Fibroblast of lung (primary cell): ENCODE results near the gene GPC3. TPM values are rescaled to one million over a fixed set of nuclear protein-coding genes. Genes with fewer than 3 reads are reported as not detected.

Experiments used
- DNase-seq, 2 donors: peaks; one replicate each; pipeline versions ENCODE4 v3.0.0 to v3.0.0-alpha.2; 2010; ENCODE audit warnings: low read depth in 2 of 2
- H2AFZ ChIP-seq: 2 replicates; pipeline ENCODE4 v1.5.1; 2012; ENCODE audit warnings: low read length, control low read depth, inconsistent platforms
- H3K27ac ChIP-seq: 2 replicates; pipeline ENCODE4 v1.5.1; 2011; ENCODE audit warnings: low read length, control low read depth; ENCODE audit not compliant: insufficient read depth
- H3K27me3 ChIP-seq: 2 replicates; pipeline ENCODE4 v1.5.1; 2011; ENCODE audit warnings: mild to moderate bottlenecking, low read length; ENCODE audit not compliant: control insufficient read depth, insufficient read depth
- H3K36me3 ChIP-seq: 2 replicates; pipeline ENCODE4 v1.5.1; 2011; ENCODE audit warnings: low read length; ENCODE audit not compliant: control insufficient read depth, insufficient read depth
- H3K4me1 ChIP-seq: 2 replicates; pipeline ENCODE4 v1.5.1; 2011; ENCODE audit warnings: low read length; ENCODE audit not compliant: control insufficient read depth, insufficient read depth; ENCODE audit errors: extremely low read depth
- H3K4me2 ChIP-seq: 2 replicates; pipeline ENCODE4 v1.5.1; 2011; ENCODE audit warnings: low read length, control low read depth; ENCODE audit not compliant: insufficient read depth; ENCODE audit errors: extremely low read depth
- H3K4me3 ChIP-seq, 4 experiments: fragments of 200-600 bp in 1 of 4; sonication (generic) in 1 of 4; replicated peaks in 1 of 4; 2 replicates each; pipeline ENCODE4 v1.5.1; 2011 to 2016; ENCODE audit warnings: low read length in 4 of 4, low read depth in 3 of 4, mild to moderate bottlenecking in 3 of 4, control low read depth in 2 of 4, inconsistent platforms in 1 of 4, mixed read lengths in 1 of 4; ENCODE audit not compliant: insufficient read depth in 1 of 4; ENCODE audit errors: control extremely low read depth in 1 of 4
- H3K79me2 ChIP-seq: 2 replicates; pipeline ENCODE4 v1.5.1; 2012; ENCODE audit warnings: mild to moderate bottlenecking, low read length, inconsistent platforms; ENCODE audit not compliant: control insufficient read depth, insufficient read depth
- H3K9ac ChIP-seq: 2 replicates; pipeline ENCODE4 v1.5.1; 2011; ENCODE audit warnings: mild to moderate bottlenecking, low read length, control low read depth; ENCODE audit not compliant: insufficient read depth
- H3K9me3 ChIP-seq: 2 replicates; pipeline ENCODE4 v1.5.1; 2012; ENCODE audit warnings: low read depth, low read length; ENCODE audit not compliant: control insufficient read depth, insufficient read depth
- H4K20me1 ChIP-seq: 2 replicates; pipeline ENCODE4 v1.5.1; 2011; ENCODE audit warnings: low read length; ENCODE audit not compliant: control insufficient read depth, insufficient read depth; ENCODE audit errors: extremely low read depth
- CTCF ChIP-seq, 2 donors: IDR thresholded peaks in 1 of 2; conservative IDR thresholded peaks in 1 of 2; 1 replicate in 1 of 2; 2 replicates in 1 of 2; pipeline ENCODE4 v1.5.1; 2011 to 2012; ENCODE audit warnings: low read length in 2 of 2, control low read depth in 1 of 2, inconsistent platforms in 1 of 2, low read depth in 1 of 2, mild to moderate bottlenecking in 1 of 2
- EZH2 ChIP-seq: IDR thresholded peaks from 2 replicates; pipeline ENCODE4 v1.5.1; 2012; ENCODE audit warnings: low read length, control low read depth, mild to moderate bottlenecking; ENCODE audit errors: missing control alignments
- polyA plus RNA-seq, 2 donors: library from polyadenylated mRNA; depleted of rRNA in 1 of 2; stranded (reverse) in 1 of 2; unstranded in 1 of 2; fragments of >200 nt; gene quantifications; 2 replicates each; pipeline ENCODE4 v1.2.1, GENCODE V29; 2011 to 2012; ENCODE audit warnings: missing spikeins in 1 of 2
- total RNA-seq: library from RNA; depleted of rRNA; stranded (reverse); fragments of >200 nt; gene quantifications from 2 replicates; pipeline ENCODE4 v1.2.1, GENCODE V29; 2014

GPC3 gene
- total and polyA plus RNA-seq, 2 donors (not counting 1 experiment from before 2014, with no cell fraction given) = 6.4 to 7.1 TPM

DNA sequence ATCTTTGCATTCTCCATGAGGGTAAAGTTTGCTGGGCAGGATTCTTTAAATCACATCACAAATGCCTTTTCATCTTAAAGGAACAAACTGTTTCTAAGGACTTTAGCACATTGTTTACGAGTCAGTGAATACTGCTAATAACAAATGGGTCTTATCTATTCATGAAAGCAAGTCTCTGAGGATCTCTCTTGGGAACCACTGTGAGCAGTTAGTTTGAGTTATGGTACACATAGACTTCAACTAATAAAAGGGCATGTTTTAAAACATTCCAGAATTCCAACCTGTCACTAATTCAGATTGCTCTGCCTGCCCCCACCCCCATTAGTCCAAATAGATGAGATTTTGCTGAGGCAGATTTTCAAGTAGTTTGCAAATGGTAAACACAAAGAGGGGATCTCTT lies 22.3 kb upstream of the GPC3 start:
- no peak for DNase-seq
- Histone ChIP-seq H3K9me3 (no peaks in the 10 kb centered on the region), H3K4me1 (no peaks in the 10 kb centered on the region), H2AFZ (no peak overlapping the region), H3K9ac (no peak overlapping the region), H3K4me3 (no peak overlapping the region), H3K4me2 (no peak overlapping the region), H3K27ac (no peak overlapping the region), H4K20me1 (no peaks in the 10 kb centered on the region), H3K79me2 (no peaks in the 10 kb centered on the region), H3K36me3 (no peaks in the 10 kb centered on the region), H3K27me3 (no peaks in the 10 kb centered on the region)
- TF ChIP-seq CTCF (conservative IDR thresholded peaks at IDR 0.05 in 1 of 2, IDR thresholded peaks at IDR 0.05 in 1 of 2; ENCODE audit: low read depth in 1 of 2, low read length in 2 of 2) = no peak
- TF ChIP-seq EZH2 = no peak

- Histone ChIP-seq H3K27ac (no peak overlapping the region), H3K27me3 (no peaks in the 10 kb centered on the region), H4K20me1 (no peaks in the 10 kb centered on the region), H3K36me3 (no peaks in the 10 kb centered on the region), H3K9me3 (no peaks in the 10 kb centered on the region), H3K79me2 (no peaks in the 10 kb centered on the region), H3K4me3 (no peak overlapping the region), H3K4me2 (no peak overlapping the region), H2AFZ (no peak overlapping the region), H3K4me1 (no peaks in the 10 kb centered on the region), H3K9ac (no peak overlapping the region)
- peak in 1 of 2 donors; percentile 20 for DNase-seq
- TF ChIP-seq EZH2 = no peak
- TF ChIP-seq CTCF (conservative IDR thresholded peaks at IDR 0.05 in 1 of 2, IDR thresholded peaks at IDR 0.05 in 1 of 2; ENCODE audit: low read depth in 1 of 2, low read length in 2 of 2) = no peak
Measured at GRCh38 chrX:134006484-134007161, 21.2 kb upstream of the GPC3 start.

GRCh38 chrX:134004084-134004483 lies 18.7 kb upstream of the GPC3 start:
- Histone ChIP-seq H3K4me2 (no peak overlapping the region), H3K79me2 (no peaks in the 10 kb centered on the region), H4K20me1 (no peaks in the 10 kb centered on the region), H3K36me3 (no peaks in the 10 kb centered on the region), H3K9ac (no peak overlapping the region), H3K4me1 (no peaks in the 10 kb centered on the region), H3K27ac (no peak overlapping the region), H3K4me3 (no peak overlapping the region), H3K9me3 (no peaks in the 10 kb centered on the region), H3K27me3 (no peaks in the 10 kb centered on the region), H2AFZ (no peak overlapping the region)
- DNase-seq = peak; percentile 28 to 63
- TF ChIP-seq CTCF (conservative IDR thresholded peaks at IDR 0.05 in 1 of 2, IDR thresholded peaks at IDR 0.05 in 1 of 2; ENCODE audit: low read depth in 1 of 2, low read length in 2 of 2) (no peak), EZH2 (no peak)
